ENCODE measurements around the gene CYBB.
"Not testable (repeated sequence)": the region's sequence is repeated elsewhere in the genome, so short reads cannot be mapped to it uniquely, and the experiment has no call there.

The CYBB gene

DNA sequence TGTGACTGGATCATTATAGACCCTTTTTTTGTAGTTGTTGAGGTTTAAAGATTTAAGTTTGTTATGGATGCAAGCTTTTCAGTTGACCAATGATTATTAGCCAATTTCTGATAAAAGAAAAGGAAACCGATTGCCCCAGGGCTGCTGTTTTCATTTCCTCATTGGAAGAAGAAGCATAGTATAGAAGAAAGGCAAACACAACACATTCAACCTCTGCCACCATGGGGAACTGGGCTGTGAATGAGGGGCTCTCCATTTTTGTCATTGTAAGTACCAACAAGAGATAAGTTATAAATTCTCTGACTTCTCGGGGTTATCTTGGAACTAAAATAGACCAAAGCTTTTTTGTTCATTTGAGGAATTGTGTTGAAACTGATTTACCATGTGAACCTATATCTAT is at the start of gene CYBB:
CYBB (plus strand) TSS at position 203 of the 400 bp plus-strand sequence; CDS start at position 222, 19 bp downstream.
- no peak for DNase-seq (ENCODE audit: low read depth in 2 of 2)

DNA sequence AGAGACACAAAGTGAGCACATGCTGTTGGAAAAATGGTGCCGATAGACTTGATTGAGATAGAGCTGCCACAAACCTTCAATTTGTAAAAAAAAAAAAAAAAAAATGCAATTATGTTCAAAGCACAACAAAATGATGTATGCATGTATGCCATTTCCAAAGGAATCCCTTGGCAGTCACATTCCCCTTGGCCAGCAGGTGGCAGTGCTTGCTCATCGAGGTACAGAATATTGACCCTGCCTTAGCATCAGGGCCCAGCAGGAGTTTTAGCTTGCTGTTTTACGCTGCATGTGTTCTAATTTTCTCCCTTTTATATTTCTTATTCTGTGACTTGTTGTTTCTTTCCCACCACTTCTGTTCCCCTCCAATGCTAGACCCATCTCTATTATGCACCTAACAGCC is 34.5 kb upstream of the CYBB start:
- DNase-seq (ENCODE audit: low read depth in 2 of 2) = peak; percentile 60 to 61

DNA sequence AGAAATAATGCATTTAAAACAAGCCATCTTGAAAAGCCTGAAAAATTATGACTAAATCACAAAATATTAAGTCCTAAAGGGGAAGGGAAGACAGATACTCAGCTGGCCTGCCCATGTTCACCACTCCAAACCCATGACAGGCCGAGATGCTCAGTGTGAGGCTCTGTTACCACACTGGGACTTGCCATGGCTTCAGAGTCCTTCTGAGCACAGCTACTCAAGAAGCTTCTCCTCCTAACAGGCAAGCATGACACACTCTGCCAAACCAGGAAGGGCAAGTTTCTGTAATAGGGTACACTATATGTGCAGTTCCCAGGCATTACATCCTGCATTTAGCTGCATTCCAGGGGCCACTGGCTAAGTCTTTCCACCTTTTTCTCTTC is 34.0 kb upstream of the CYBB start:
- no peak for DNase-seq (ENCODE audit: low read depth in 2 of 2)

DNA sequence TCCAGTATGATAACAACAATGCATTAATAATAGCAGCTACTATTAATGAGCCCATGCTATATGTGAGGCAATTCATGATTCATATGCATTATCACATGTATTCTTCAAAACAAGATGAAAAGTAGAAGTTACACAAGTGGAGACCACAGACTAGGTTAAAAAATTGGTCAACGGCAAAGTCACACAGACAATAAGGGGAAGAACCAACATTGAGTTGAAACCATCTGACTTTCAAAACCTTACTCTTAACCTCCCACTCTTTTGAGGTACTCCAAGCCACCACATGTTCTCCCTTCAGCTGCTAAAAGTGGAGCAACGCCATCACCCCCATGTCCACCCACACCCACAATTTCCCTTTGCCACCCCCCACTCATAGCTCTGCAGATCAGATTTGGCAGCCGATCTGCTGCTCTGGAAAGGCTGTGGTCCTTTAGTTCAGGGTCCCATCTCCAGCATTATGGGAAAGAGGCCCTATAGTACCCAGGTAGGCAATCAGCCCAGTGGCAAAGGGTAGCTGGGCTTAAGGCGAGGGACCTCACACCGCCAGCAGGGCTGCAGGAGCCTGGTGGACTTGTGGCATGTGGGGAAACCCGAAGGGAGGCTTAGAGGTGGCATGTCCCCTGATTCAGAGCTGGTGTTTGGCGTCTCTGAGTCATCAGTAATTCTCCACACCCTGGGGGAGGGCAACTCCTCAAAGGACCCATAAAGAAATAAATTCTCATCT is 33.5 kb upstream of the CYBB start:
- peak in 1 of 2 donors; percentile 28 for DNase-seq (ENCODE audit: low read depth in 2 of 2)

DNA sequence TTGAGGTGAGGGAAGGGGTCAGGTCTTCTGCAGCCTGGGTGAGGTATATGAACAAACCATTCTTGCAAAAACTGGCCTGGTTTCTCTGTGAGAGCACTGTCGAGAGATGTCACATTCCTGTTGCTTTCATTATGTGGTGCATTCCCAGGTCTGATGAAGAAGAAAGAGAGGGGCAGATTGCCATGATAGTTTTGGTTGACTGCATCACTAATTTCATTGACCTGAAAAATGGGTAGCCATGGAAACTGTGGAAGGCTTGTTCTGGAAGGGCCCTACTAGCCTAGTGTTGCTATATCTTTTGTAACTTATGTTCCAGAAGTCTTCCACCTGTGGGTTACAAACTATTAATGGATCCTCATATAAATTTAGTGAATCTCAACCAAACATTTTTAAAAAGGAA is 32.9 kb upstream of the CYBB start:
- DNase-seq (ENCODE audit: low read depth in 2 of 2) = no peak

DNA sequence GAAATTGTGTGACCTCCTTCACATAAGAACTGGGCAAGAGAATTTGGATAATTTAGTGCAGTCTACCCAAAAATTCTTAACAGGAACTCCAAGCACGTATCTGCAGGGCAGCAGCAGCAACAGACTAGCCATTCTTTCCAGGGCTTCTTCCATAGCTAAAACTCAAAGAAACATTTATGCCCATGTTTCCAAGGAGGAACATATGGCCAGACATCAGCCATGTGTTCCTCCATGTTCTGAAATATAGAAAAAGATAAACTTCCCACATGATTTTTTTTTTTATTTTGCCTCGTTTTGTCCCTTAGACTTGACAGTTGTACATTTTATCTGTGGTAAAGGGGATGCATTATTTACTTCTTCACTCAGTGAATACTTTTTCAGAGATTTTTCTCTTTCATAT is 27.6 kb upstream of the CYBB start:
- no peak for DNase-seq (ENCODE audit: low read depth in 2 of 2)

DNA sequence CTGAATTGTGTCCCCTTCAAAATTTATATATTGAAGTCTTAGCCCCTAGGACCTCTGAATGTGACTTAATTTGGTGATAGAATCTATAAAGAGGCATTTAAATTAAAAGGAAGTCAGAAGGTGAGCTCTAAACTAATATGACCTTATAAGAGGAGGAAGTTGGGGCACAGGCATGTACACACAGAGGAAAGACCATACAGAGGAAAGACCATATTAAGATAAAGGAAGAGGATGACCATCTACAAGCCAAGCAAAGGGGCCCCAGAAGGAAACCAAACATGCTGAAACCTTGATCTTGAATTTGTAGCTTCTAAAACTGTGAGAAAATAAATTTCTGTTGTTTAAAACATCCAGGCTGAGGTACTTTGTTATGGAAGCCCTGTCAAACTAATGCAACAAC is 26.9 kb upstream of the CYBB start:
- no peak for DNase-seq (ENCODE audit: low read depth in 2 of 2)

DNA sequence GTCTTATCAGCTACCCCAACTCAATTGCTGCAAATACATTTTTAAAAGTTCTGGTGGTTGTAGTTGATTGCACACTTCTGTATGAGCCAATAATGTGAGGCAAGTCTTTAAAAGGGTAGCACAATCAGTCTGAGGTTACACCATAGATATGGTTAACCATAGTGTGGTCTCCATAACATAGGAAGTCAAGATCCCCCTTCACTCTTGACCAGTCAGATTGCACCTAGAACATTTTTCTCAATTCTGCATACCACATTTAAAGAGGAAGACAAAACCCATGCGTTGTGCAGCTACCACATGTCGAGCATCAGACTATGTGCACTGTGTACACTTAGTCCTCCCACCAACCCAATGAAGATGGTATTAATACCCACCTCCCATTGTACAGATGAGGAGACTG is 26.5 kb upstream of the CYBB start:
- no peak for DNase-seq (ENCODE audit: low read depth in 2 of 2)

DNA sequence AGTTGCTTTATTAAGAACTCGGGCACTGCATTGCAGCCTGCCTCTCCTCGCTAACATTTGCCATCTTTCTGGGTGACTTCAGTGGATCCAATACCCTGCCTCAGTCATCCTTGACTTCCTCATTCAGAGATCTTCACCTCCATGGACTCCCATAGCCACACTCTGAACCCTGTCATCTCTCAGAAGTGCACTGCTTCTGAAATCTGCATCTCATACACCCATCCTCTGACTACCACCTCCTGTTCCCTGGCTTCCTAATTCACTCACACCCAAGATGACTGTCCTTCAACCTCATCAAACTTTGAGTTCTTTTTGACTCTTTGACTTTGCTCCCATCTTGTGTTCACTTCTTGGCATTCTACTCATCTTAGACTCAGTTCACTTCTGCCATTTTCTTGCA is 25.3 kb upstream of the CYBB start:
- DNase-seq (ENCODE audit: low read depth in 2 of 2) = no peak

DNA sequence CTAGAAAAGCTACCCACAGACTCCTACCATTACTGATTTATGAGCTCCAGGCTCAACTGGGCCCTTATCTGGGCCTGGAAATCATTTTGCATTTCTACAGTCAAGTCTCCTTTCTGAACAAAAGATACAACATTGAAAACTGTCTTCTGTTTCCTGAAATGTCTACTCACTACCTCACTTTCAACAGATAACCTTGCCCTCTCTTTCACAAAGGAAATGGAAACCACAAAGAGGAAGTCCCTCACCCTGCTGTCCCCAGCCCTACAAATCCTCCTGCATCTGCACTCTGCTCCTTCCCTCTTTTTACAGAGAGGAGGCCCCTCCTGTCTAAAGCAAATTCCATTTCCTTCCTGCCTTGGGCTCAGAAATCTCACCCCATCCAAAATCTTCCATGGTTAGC is 24.8 kb upstream of the CYBB start:
- DNase-seq (ENCODE audit: low read depth in 2 of 2) = no peak

DNA sequence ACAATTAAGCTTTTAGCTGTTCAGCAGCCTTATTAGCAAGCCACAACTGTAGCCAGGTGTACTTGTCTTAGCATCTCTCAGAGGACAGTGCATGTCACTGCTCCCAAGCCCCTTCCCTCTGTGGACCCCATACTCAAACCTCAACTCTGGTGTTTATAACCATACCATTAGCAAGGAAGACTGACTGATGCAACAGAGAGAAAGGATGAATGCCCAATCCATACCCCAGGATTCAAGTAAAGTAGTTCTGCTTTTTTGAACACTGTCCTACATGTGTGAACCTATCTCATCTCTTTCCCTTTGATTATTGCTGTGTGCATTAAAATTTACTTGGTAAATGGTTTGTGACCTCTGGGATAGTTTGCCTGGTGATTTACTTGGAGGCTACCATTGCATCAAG is 22.8 kb upstream of the CYBB start:
- no peak for DNase-seq (ENCODE audit: low read depth in 2 of 2)

DNA sequence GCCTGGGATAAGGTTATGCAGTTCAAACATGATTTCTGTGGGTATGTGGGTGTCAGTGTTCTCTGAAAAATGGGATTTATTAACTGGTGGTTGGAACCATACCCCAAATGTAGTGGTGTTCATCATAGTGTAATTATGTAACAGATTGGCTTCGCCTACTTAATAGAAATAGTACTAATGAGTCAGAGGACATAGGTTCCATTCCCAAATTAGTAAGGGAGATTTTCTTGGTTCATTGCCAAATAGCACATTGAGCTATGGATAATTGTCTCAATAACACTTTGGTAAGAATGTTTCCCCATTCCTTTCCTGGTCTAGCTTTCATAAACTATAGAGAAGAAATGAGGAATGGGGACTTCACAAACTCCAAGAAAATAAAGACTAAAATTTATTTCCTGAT is 20.5 kb upstream of the CYBB start:
- DNase-seq (ENCODE audit: low read depth in 2 of 2) = no peak

DNA sequence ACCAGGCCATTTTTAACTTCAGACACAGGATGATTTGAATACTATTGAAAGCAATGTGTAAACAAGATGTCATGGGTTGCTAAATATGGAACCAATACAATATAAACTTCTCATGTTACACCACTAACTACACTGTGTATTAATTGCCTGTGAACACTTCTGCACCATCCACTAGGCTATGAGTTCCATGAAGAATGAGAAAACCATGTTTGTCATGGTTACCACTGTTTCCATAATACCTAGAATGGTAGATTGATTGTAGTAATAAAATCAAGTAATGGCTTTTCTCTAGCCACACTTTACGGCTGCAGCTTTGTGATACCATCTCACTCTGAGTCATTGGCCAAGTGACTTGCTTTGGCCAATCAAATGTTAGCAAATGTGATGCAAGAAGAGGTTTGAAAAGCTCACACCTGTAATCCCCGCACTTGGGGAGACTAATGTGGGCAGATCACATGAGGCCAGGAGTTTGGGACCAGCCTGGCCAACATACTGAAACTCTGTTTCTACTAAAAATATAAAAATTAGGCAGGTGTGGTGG is 19.9 kb upstream of the CYBB start:
- DNase-seq (ENCODE audit: low read depth in 2 of 2) = no peak

DNA sequence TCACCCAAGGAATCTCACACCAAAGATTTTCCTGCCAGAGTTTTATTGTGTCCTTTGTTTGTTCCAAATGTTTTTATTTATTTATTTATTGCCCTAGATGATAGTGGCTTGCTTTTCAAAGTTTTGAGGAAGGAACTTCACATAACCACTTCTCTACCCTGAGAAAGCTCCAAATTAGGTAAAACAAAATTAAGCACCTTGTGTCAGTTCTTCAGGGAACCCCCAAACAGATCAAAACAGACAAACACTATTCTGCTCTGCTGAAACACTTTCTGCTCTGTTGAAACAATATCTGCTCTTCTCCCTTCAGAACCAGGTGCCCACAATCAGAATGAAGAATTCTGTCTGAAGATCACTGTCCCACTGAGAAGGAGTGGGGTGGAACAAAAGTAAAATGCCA is 16.5 kb upstream of the CYBB start:
- no peak for DNase-seq (ENCODE audit: low read depth in 2 of 2)

DNA sequence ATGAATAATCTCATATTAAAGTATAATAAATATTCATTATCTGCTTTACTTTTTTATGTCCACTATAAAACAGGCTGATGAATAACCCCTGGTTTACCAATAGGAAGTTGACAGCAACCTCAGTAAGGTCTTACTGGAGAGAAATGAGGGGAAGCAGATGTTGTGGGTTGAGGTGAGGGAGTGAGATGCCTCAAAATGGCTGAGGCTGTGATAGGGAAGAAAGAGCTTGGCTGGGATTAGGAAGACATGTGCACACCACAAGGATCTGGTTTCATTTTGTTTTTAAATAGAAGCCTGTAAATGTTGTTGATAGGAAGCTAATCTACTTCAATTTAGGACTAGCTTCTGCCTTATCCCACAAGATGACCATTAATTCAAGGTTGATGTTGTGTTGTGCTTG is 14.4 kb upstream of the CYBB start:
- DNase-seq (ENCODE audit: low read depth in 2 of 2) = no peak

DNA sequence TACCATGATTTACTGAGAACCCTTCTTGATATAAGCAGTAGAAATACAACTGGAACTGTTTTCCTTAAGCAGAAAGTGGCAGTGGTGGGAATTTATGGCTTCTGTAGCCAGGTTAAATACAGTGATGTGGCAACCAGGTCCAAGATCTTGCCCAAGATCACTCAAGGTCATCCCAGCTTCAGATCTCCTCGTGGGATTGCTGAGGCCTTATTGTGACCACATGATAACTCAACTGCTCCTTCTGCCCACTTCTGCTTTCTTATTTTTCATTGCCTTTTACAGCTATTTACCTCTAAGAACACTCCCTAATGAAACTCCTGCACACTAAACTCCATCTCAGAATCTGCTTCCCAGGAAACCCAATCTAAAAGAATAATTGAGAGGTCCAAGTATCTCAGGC is 12.4 kb upstream of the CYBB start:
- no peak for DNase-seq (ENCODE audit: low read depth in 2 of 2)

DNA sequence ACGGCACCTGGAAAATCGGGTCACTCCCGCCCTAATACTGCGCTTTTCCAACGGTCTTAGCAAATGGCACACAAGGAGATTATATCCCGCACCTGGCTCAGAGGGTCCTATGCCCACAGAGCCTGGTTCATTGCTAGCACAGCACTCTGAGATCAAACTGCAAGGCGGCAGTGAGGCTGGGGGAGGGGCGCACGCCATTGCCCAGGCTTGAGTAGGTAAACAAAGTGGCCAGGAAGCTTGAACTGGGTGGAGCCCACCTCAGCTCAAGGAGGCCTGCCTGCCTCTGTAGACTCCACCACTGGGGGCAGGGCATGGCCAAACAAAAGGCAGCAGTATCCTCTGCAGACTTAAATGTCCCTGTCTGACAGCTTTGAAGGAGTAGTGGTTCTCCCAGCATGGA is 11.0 kb upstream of the CYBB start:
- not testable (repeated sequence) for DNase-seq (ENCODE audit: low read depth in 2 of 2)

DNA sequence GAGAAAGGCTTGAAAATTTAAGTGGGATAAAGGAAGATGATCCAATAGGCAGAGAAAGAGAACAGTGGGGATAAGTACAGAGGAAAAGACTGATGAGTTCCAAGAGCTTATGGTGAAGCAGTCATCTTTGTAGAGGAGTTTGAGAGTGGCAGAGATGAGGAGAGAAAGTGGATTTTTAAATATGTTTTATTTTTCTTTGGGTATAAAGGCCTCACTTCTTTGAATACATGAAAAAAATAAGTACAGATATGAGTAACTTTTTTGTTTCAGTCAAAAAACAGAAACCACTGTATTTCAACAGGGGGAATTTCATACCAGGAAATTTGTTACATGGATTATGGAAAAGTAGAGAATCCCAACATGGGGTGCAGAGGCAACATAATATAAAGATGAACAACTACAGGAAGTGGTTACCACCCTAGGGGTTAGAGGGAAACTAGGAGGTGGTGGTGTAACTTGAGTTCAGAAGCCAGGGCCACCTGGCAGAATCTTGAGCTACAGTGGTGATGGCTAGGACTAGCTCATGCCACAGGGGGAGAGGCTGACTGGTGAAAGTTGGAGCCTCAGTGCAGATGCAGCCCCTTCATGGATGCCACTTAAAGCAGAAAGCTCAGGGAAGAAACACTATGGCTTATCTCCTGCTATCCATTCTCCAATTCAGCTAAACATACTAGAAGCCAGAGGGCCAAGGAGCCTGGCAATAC is 3.4 kb upstream of the CYBB start:
- DNase-seq (ENCODE audit: low read depth in 2 of 2) = no peak

DNA sequence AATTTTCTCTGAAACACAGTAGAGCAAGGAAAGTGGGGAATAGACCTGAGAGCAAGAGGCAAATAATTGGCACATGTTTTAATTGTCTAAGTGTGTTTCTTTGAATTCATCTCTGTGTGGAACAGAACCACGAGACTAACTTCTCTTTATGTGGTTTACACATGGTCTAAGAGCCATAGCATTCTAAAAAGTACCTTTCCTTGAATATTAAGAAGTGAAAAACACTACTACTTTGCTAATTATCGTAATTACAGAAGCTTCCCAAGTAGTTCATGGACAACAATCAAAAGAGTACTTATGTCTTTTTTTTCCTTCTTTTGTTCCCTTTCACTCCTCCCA is 2.9 kb upstream of the CYBB start:
- no peak for DNase-seq (ENCODE audit: low read depth in 2 of 2)

DNA sequence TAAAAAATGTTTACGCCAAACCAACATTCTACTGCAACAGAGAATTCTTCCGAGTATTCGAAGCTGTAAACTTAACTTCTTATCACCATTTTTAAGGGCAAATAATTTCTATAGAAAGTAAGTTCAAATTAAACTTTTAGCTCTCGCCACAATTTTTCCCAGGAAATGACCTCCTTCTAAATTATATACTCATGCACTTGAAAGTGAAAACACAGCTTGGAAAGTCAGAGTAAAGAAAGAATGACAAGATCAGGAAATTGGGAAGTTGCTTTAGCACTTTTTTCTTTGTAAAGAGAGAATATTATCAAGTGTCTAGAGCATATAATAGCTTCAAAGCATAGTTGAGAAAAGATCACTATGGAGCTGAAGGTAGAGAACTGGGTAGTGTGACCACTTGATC is 1.2 kb downstream of the CYBB start:
- no peak for DNase-seq (ENCODE audit: low read depth in 2 of 2)

DNA sequence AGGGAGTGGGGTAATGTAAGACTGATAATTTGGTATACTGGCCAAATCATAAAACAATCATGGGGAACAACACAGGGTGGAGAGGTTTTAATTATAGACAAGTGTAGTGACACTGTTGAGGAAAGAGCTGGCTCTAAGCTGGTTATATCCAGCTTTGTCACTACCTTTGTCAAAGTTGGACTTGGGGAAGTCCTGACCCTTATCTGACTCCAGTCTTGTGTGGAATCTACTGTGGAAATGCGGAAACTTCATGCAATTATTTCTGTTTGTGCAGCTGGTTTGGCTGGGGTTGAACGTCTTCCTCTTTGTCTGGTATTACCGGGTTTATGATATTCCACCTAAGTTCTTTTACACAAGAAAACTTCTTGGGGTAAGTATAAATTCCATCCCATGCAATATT is 2.0 kb downstream of the CYBB start:
- no peak for DNase-seq (ENCODE audit: low read depth in 2 of 2)

DNA sequence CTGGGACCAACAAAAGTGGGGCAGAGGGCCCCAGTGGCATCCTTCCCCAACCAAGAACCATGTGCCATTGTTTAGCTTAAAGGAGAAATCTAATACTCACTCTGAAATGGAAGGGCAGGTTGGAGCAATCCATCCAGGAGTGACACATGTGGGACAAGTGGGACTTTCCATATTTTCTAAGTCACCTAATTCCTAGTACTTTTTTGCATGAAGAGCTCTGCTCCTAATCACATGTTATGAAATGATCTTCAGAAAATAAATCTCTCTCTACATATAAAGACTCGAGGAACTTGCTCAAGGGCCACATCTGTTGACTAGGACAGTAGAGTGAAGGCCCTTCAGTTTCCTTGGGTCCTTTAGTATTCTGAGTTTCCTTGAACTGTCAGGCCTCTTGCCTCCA is 2.5 kb downstream of the CYBB start:
- no peak for DNase-seq (ENCODE audit: low read depth in 2 of 2)

DNA sequence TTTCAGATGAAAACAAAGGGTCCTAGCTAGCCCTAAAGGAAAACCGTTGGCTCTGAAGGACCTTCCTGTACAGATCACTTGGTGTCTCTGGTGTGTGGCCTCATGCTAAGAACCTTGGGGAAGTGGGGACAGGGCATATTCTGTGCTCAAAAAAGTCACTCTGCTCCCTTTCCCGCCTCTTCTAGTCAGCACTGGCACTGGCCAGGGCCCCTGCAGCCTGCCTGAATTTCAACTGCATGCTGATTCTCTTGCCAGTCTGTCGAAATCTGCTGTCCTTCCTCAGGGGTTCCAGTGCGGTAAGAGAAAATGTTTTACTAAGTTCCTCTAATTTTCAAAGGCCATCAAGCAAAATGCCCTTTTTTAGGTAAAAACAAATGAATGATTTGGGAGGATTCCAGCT is 3.4 kb downstream of the CYBB start:
- DNase-seq (ENCODE audit: low read depth in 2 of 2) = no peak

DNA sequence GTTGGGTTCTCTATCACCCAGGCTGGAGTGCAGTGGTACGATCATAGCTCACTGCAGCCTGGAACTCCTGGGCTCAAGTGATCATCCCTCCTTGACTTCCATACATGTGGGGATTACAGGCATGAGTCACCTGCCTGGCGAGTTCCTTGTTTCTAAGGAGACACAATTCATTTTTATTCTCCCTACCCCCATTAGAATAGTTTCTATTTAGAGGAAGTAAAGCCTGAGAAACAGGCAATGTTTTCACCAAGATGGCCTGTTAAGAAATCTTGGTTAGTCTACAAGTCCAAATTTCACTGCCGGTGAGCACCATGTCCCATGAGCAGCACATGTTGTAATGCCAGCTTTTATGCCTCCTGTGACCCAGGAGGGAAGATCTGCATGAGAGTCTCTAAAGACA is 5.7 kb downstream of the CYBB start:
- DNase-seq (ENCODE audit: low read depth in 2 of 2) = no peak

Measured in stimulated activated CD4-positive, alpha-beta T cell treated with anti-CD3 and anti-CD28 coated beads, Interleukin-4, amount 100 ng/mL, for 48 hours (primary cell).